Measurements from ENCODE around the gene RUFY1.

The RUFY1 gene

GRCh38 chr5:179568721-179569120 is 18.4 kb downstream of the RUFY1 start:
- Histone ChIP-seq H3K27me3 (ENCODE audit: insufficient read depth, low read length) (no peaks in the 10 kb centered on the region), H3K4me1 (ENCODE audit: insufficient read depth, low read length, severe bottlenecking) (no peaks in the 10 kb centered on the region), H3K27ac (ENCODE audit: low read depth, low read length, poor library complexity, severe bottlenecking) (no peak overlapping the region), H4K20me1 (ENCODE audit: insufficient read depth, low read length) (no peaks in the 10 kb centered on the region), H3K9ac (ENCODE audit: low read length) (no peak overlapping the region), H3K4me2 (ENCODE audit: low read length) (no peak overlapping the region), H3F3A (ENCODE audit: insufficient read depth, low read length) (no peaks in the 10 kb centered on the region), H3K4me3 (ENCODE audit: low read depth, low read length, poor library complexity, severe bottlenecking) (no peak overlapping the region), H2AFZ (ENCODE audit: low read length) (no peak overlapping the region), H3K79me2 (ENCODE audit: insufficient read depth, low read length) (no peaks in the 10 kb centered on the region), H3K9me2 (ENCODE audit: low read depth, low read length) (no peaks in the 10 kb centered on the region), H3K36me3 (ENCODE audit: insufficient read depth, low read length) (peaks cover 82% of the 10 kb centered on the region), H3K9me3 (ENCODE audit: low read length) (no peaks in the 10 kb centered on the region)
- TF ChIP-seq, protein P1, sequence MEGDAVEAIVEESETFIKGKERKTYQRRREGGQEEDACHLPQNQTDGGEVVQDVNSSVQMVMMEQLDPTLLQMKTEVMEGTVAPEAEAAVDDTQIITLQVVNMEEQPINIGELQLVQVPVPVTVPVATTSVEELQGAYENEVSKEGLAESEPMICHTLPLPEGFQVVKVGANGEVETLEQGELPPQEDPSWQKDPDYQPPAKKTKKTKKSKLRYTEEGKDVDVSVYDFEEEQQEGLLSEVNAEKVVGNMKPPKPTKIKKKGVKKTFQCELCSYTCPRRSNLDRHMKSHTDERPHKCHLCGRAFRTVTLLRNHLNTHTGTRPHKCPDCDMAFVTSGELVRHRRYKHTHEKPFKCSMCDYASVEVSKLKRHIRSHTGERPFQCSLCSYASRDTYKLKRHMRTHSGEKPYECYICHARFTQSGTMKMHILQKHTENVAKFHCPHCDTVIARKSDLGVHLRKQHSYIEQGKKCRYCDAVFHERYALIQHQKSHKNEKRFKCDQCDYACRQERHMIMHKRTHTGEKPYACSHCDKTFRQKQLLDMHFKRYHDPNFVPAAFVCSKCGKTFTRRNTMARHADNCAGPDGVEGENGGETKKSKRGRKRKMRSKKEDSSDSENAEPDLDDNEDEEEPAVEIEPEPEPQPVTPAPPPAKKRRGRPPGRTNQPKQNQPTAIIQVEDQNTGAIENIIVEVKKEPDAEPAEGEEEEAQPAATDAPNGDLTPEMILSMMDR (IDR thresholded peaks at IDR 0.05; ENCODE audit: low read length) = no peak

DNA sequence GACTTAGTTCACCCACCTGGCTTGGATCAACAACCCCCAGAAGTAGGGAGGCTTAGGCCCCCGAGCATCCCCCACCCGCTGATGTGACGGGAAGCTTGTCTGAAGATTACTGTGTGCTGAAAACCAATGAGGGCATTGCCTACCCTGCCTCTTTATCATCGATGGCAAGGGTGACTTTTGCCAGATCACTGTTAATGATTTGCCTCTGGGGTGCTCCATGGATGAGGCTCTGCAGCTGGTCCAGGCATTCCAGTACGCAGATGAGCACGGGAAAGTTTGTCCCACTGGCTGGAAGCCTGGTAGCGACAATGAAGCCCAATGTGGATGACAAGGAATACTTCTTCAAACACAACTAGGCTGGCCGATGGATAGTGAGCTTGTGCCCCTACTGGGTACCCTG is 22.0 kb downstream of the RUFY1 start:
- H3K9me3 ChIP-seq (ENCODE audit: low read length) = no peaks in the 10 kb centered on the region
- no peak overlapping the region for H3K4me3 ChIP-seq (ENCODE audit: low read depth, low read length, poor library complexity, severe bottlenecking)
- TF ChIP-seq EZH2 (IDR thresholded peaks at IDR 0.05; ENCODE audit: borderline replicate concordance, low read length) = no peak
- H3K9ac ChIP-seq (ENCODE audit: low read length) = no peak overlapping the region
- no peak overlapping the region for H3K27ac ChIP-seq (ENCODE audit: low read depth, low read length, poor library complexity, severe bottlenecking)
- peaks cover 70% of the 10 kb centered on the region for H3K36me3 ChIP-seq (ENCODE audit: insufficient read depth, low read length)
- no peaks in the 10 kb centered on the region for H3F3A ChIP-seq (ENCODE audit: insufficient read depth, low read length)
- H3K4me1 ChIP-seq (ENCODE audit: insufficient read depth, low read length, severe bottlenecking) = no peaks in the 10 kb centered on the region
- H2AFZ ChIP-seq (ENCODE audit: low read length) = no peak overlapping the region
- H3K79me2 ChIP-seq (ENCODE audit: insufficient read depth, low read length) = no peaks in the 10 kb centered on the region
- H3K4me2 ChIP-seq (ENCODE audit: low read length) = no peak overlapping the region
- H3K9me2 ChIP-seq (ENCODE audit: low read depth, low read length) = no peaks in the 10 kb centered on the region
- H4K20me1 ChIP-seq (ENCODE audit: insufficient read depth, low read length) = no peaks in the 10 kb centered on the region
- H3K27me3 ChIP-seq (ENCODE audit: insufficient read depth, low read length) = no peaks in the 10 kb centered on the region

DNA sequence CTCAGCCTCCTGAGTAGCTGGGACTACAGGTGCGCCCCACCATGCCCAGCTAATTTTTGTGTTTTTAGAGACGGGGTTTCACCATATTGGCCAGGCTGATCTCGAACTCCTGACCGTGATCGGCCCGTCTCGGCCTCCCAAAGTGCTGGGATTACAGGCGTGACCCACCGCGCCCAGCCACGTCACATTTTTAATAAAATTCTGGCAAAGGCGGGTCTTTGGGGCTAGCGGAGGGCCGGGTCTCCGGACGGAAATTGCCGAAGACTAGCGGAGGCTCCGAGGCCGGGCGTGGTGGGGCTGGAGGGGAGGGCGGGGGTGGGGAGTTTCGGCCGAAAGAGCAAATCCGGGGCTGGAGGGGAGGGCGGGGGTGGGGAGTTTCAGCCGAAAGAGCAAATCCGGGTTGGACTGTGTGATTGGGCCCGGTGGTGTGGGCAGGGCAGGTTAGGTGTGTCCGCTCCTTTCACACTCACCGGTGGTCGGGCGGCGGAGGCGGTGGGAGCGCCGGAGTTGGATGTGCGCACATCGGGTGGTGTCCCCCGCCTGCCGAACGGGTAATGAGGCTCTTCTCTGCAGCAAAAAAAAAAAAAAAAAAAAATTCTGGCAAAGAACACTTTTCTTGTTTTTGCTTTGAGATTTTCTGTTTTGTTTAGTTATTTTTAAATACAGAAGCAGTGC is 27.1 kb downstream of the RUFY1 start:
- no peaks in the 10 kb centered on the region for H4K20me1 ChIP-seq (ENCODE audit: insufficient read depth, low read length)
- TF ChIP-seq EZH2 (IDR thresholded peaks at IDR 0.05; ENCODE audit: borderline replicate concordance, low read length) = no peak
- TF ChIP-seq, protein P1 (IDR thresholded peaks at IDR 0.05; ENCODE audit: low read length) = no peak
- no peaks in the 10 kb centered on the region for H3K79me2 ChIP-seq (ENCODE audit: insufficient read depth, low read length)
- H3K36me3 ChIP-seq (ENCODE audit: insufficient read depth, low read length) = peaks cover 60% of the 10 kb centered on the region
- H3K9me3 ChIP-seq (ENCODE audit: low read length) = no peaks in the 10 kb centered on the region
- H3K27ac ChIP-seq (ENCODE audit: low read depth, low read length, poor library complexity, severe bottlenecking) = no peak overlapping the region
- H3K4me3 ChIP-seq (ENCODE audit: low read depth, low read length, poor library complexity, severe bottlenecking) = no peak overlapping the region
- no peak overlapping the region for H3K9ac ChIP-seq (ENCODE audit: low read length)
- H3F3A ChIP-seq (ENCODE audit: insufficient read depth, low read length) = no peaks in the 10 kb centered on the region
- H3K27me3 ChIP-seq (ENCODE audit: insufficient read depth, low read length) = no peaks in the 10 kb centered on the region
- H3K4me2 ChIP-seq (ENCODE audit: low read length) = no peak overlapping the region
- no peaks in the 10 kb centered on the region for H3K4me1 ChIP-seq (ENCODE audit: insufficient read depth, low read length, severe bottlenecking)
- no peak overlapping the region for H2AFZ ChIP-seq (ENCODE audit: low read length)
- H3K9me2 ChIP-seq (ENCODE audit: low read depth, low read length) = no peaks in the 10 kb centered on the region

GRCh38 chr5:179585941-179586401 is 35.6 kb downstream of the RUFY1 start:
- Histone ChIP-seq H2AFZ (ENCODE audit: low read length) (no peak overlapping the region), H3K27ac (ENCODE audit: low read depth, low read length, poor library complexity, severe bottlenecking) (no peak overlapping the region), H3K9me2 (ENCODE audit: low read depth, low read length) (no peaks in the 10 kb centered on the region), H3K4me1 (ENCODE audit: insufficient read depth, low read length, severe bottlenecking) (no peaks in the 10 kb centered on the region), H3K4me2 (ENCODE audit: low read length) (no peak overlapping the region), H3K36me3 (ENCODE audit: insufficient read depth, low read length) (peaks cover 70% of the 10 kb centered on the region), H3K9ac (ENCODE audit: low read length) (no peak overlapping the region), H3F3A (ENCODE audit: insufficient read depth, low read length) (no peaks in the 10 kb centered on the region), H3K9me3 (ENCODE audit: low read length) (no peaks in the 10 kb centered on the region), H3K27me3 (ENCODE audit: insufficient read depth, low read length) (no peaks in the 10 kb centered on the region), H3K4me3 (ENCODE audit: low read depth, low read length, poor library complexity, severe bottlenecking) (no peak overlapping the region), H3K79me2 (ENCODE audit: insufficient read depth, low read length) (no peaks in the 10 kb centered on the region), H4K20me1 (ENCODE audit: insufficient read depth, low read length) (no peaks in the 10 kb centered on the region)
- TF ChIP-seq, protein P1 (IDR thresholded peaks at IDR 0.05; ENCODE audit: low read length) = no peak
- no peak for TF ChIP-seq EZH2 (IDR thresholded peaks at IDR 0.05; ENCODE audit: borderline replicate concordance, low read length)

Measured in OCI-LY1 (cell line).